Measurements from ENCODE around the gene LY9.

GRCh38 chr1:160795951-160796383 lies at the start of gene LY9:
- TF ChIP-seq CTCF (IDR thresholded peaks at IDR 0.05; ENCODE audit: low read depth, low read length, missing input control) (no peak), JUND (IDR thresholded peaks at IDR 0.05) (no peak), YY1 (IDR thresholded peaks at IDR 0.05) (no peak), SP1 (IDR thresholded peaks at IDR 0.05) (no peak), TAF1 (conservative IDR thresholded peaks at IDR 0.05) (no peak), EGR1 (IDR thresholded peaks at IDR 0.05; ENCODE audit: low read depth in 2 of 2) (no peak), RXRA (IDR thresholded peaks at IDR 0.05) (no peak), ZBTB33 (IDR thresholded peaks at IDR 0.05) (no peak), RAD21 (IDR thresholded peaks at IDR 0.05) (no peak), GABPA (IDR thresholded peaks at IDR 0.05 in 1 of 2, conservative IDR thresholded peaks at IDR 0.05 in 1 of 2) (no peak)
- TF ChIP-seq, protein P1, sequence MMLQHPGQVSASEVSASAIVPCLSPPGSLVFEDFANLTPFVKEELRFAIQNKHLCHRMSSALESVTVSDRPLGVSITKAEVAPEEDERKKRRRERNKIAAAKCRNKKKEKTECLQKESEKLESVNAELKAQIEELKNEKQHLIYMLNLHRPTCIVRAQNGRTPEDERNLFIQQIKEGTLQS (IDR thresholded peaks at IDR 0.05), result no peak
- TF ChIP-seq, protein P2, sequence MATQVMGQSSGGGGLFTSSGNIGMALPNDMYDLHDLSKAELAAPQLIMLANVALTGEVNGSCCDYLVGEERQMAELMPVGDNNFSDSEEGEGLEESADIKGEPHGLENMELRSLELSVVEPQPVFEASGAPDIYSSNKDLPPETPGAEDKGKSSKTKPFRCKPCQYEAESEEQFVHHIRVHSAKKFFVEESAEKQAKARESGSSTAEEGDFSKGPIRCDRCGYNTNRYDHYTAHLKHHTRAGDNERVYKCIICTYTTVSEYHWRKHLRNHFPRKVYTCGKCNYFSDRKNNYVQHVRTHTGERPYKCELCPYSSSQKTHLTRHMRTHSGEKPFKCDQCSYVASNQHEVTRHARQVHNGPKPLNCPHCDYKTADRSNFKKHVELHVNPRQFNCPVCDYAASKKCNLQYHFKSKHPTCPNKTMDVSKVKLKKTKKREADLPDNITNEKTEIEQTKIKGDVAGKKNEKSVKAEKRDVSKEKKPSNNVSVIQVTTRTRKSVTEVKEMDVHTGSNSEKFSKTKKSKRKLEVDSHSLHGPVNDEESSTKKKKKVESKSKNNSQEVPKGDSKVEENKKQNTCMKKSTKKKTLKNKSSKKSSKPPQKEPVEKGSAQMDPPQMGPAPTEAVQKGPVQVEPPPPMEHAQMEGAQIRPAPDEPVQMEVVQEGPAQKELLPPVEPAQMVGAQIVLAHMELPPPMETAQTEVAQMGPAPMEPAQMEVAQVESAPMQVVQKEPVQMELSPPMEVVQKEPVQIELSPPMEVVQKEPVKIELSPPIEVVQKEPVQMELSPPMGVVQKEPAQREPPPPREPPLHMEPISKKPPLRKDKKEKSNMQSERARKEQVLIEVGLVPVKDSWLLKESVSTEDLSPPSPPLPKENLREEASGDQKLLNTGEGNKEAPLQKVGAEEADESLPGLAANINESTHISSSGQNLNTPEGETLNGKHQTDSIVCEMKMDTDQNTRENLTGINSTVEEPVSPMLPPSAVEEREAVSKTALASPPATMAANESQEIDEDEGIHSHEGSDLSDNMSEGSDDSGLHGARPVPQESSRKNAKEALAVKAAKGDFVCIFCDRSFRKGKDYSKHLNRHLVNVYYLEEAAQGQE (IDR thresholded peaks at IDR 0.05), result no peak
- TF ChIP-seq, protein P3, sequence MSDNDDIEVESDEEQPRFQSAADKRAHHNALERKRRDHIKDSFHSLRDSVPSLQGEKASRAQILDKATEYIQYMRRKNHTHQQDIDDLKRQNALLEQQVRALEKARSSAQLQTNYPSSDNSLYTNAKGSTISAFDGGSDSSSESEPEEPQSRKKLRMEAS (IDR thresholded peaks at IDR 0.05), result no peak
